H9 (cell line): Measurements from ENCODE around the gene ICAM2. TPM values are rescaled to one million over a fixed set of nuclear protein-coding genes. Genes with fewer than 3 reads are reported as not detected.
A peak's percentile ranks its signal among the peaks of the same experiment; 100 is the strongest.

ENCODE experiments used
- DNase-seq: peaks from one replicate; pipeline ENCODE4 v3.0.0-alpha.2; 2017
- H2AFZ ChIP-seq: one replicate; pipeline ENCODE4 v1.6.1; 2013; ENCODE audit warnings: mild to moderate bottlenecking, low read length, control low read depth, moderate library complexity
- H2AK5ac ChIP-seq: 2 replicates; pipeline ENCODE4 v1.6.1; 2013; ENCODE audit warnings: low read length, control low read depth, mixed read lengths; ENCODE audit not compliant: insufficient read length
- H2BK120ac ChIP-seq: one replicate; pipeline ENCODE4 v1.6.1; 2013; ENCODE audit warnings: low read depth, mild to moderate bottlenecking, low read length, control low read depth, inconsistent platforms; ENCODE audit not compliant: poor library complexity, severe bottlenecking
- H2BK12ac ChIP-seq: 2 replicates; pipeline ENCODE4 v1.6.1; 2013; ENCODE audit warnings: low read length, control low read depth, mixed read lengths, low read depth; ENCODE audit not compliant: insufficient read length
- H2BK15ac ChIP-seq: 2 replicates; pipeline ENCODE4 v1.6.1; 2013; ENCODE audit warnings: low read depth, low read length, control low read depth
- H2BK20ac ChIP-seq: one replicate; pipeline ENCODE4 v1.6.1; 2013; ENCODE audit warnings: low read depth, mild to moderate bottlenecking, low read length, control low read depth, inconsistent platforms; ENCODE audit not compliant: poor library complexity, severe bottlenecking
- H2BK5ac ChIP-seq: 2 replicates; pipeline ENCODE4 v1.6.1; 2013; ENCODE audit warnings: low read length, control low read depth, mixed read lengths; ENCODE audit not compliant: insufficient read length
- H3K14ac ChIP-seq: 2 replicates; pipeline ENCODE4 v1.6.1; 2013; ENCODE audit warnings: low read length, control low read depth; ENCODE audit not compliant: insufficient read depth
- H3K18ac ChIP-seq: 2 replicates; pipeline ENCODE4 v1.6.1; 2013; ENCODE audit warnings: low read depth, mild to moderate bottlenecking, mixed read lengths, low read length, control low read depth; ENCODE audit not compliant: insufficient read length
- H3K23ac ChIP-seq: 2 replicates; pipeline ENCODE4 v1.6.1; 2013; ENCODE audit warnings: low read length, control low read depth, mixed read lengths, low read depth; ENCODE audit not compliant: insufficient read length
- H3K23me2 ChIP-seq: 2 replicates; pipeline ENCODE4 v1.6.1; 2013; ENCODE audit warnings: low read depth, mild to moderate bottlenecking, mixed read lengths, low read length, control low read depth; ENCODE audit not compliant: insufficient read length, poor library complexity, severe bottlenecking
- H3K27ac ChIP-seq: 2 replicates; pipeline ENCODE4 v1.5.1; 2013; ENCODE audit warnings: low read length, control low read depth, mixed read lengths, low read depth; ENCODE audit not compliant: insufficient read length
- H3K27me3 ChIP-seq: 2 replicates; pipeline ENCODE4 v1.6.1; 2013; ENCODE audit warnings: low read length, control low read depth, inconsistent platforms; ENCODE audit not compliant: insufficient read depth
- H3K4ac ChIP-seq: 2 replicates; pipeline ENCODE4 v1.6.1; 2013; ENCODE audit warnings: low read depth, mild to moderate bottlenecking, control low read depth, inconsistent platforms, low read length, moderate library complexity
- H3K4me1 ChIP-seq: 2 replicates; pipeline ENCODE4 v1.6.1; 2013; ENCODE audit warnings: low read length, control low read depth, inconsistent platforms; ENCODE audit not compliant: insufficient read depth
- H3K4me2 ChIP-seq: 2 replicates; pipeline ENCODE4 v1.6.1; 2013; ENCODE audit warnings: low read length, control low read depth, mixed read lengths; ENCODE audit not compliant: insufficient read length, insufficient read depth
- H3K56ac ChIP-seq: 2 replicates; pipeline ENCODE4 v1.6.1; 2013; ENCODE audit warnings: low read depth, mild to moderate bottlenecking, mixed read lengths, low read length, control low read depth; ENCODE audit not compliant: insufficient read length
- H3K79me1 ChIP-seq: 2 replicates; pipeline ENCODE4 v1.6.1; 2013; ENCODE audit warnings: low read depth, mild to moderate bottlenecking, moderate library complexity, low read length, control low read depth, inconsistent platforms; ENCODE audit not compliant: insufficient read depth, poor library complexity, severe bottlenecking
- H3K79me2 ChIP-seq: 2 replicates; pipeline ENCODE4 v1.6.1; 2013; ENCODE audit warnings: low read length, control low read depth, inconsistent platforms; ENCODE audit not compliant: insufficient read depth
- H3K9ac ChIP-seq: 2 replicates; pipeline ENCODE4 v1.6.1; 2013; ENCODE audit warnings: low read length, control low read depth, mixed read lengths; ENCODE audit not compliant: insufficient read length; ENCODE audit errors: extremely low read depth
- H3K9me3 ChIP-seq: one replicate; pipeline ENCODE4 v1.6.1; 2013; ENCODE audit warnings: low read depth, low read length, inconsistent platforms; ENCODE audit not compliant: control insufficient read depth
- H3T11ph ChIP-seq: one replicate; pipeline ENCODE4 v1.6.1; 2013; ENCODE audit warnings: mild to moderate bottlenecking, low read length, control low read depth, inconsistent platforms
- H4K20me1 ChIP-seq: one replicate; pipeline ENCODE4 v1.6.1; 2013; ENCODE audit not compliant: control insufficient read depth, insufficient read length, insufficient read depth
- H4K5ac ChIP-seq: 2 replicates; pipeline ENCODE4 v1.6.1; 2013; ENCODE audit warnings: low read depth, mild to moderate bottlenecking, mixed read lengths, low read length, control low read depth; ENCODE audit not compliant: insufficient read length
- H4K8ac ChIP-seq: replicated peaks from 2 replicates; pipeline ENCODE4 v1.6.1; 2013; ENCODE audit warnings: low read length, control low read depth, mixed read lengths, low read depth; ENCODE audit not compliant: insufficient read length
- H4K91ac ChIP-seq: 2 replicates; pipeline ENCODE4 v1.6.1; 2013; ENCODE audit warnings: low read depth, mild to moderate bottlenecking, moderate library complexity, mixed read lengths, low read length, control low read depth; ENCODE audit not compliant: insufficient read length
- H3K27ac Mint-ChIP-seq, 3 experiments: 2 replicates in 2 of 3; 3 replicates in 1 of 3; pipeline ENCODE4 v1.8.0; 2020 to 2021; ENCODE audit warnings: mixed read lengths in 3 of 3, mild to moderate bottlenecking in 1 of 3, moderate library complexity in 1 of 3
- H3K27me3 Mint-ChIP-seq: 2 replicates; pipeline ENCODE4 v1.8.0; 2021; ENCODE audit warnings: low read depth, mild to moderate bottlenecking, moderate library complexity, mixed read lengths
- H3K36me3 Mint-ChIP-seq, 3 experiments: 2 replicates in 2 of 3; 3 replicates in 1 of 3; pipeline ENCODE4 v1.8.0; 2020 to 2021; ENCODE audit warnings: low read depth in 3 of 3, mixed read lengths in 3 of 3; ENCODE audit not compliant: insufficient read depth in 1 of 3
- H3K4me1 Mint-ChIP-seq, 2 experiments: 2 replicates each; pipeline ENCODE4 v1.8.0; 2020; ENCODE audit warnings: mixed read lengths in 2 of 2
- H3K4me3 Mint-ChIP-seq, 2 experiments: 2 replicates in 1 of 2; 3 replicates in 1 of 2; pipeline ENCODE4 v1.8.0; 2020 to 2021; ENCODE audit warnings: mild to moderate bottlenecking in 2 of 2, mixed read lengths in 2 of 2, moderate library complexity in 1 of 2
- H3K9me3 Mint-ChIP-seq, 2 experiments: 2 replicates in 1 of 2; 3 replicates in 1 of 2; pipeline ENCODE4 v1.8.0; 2020; ENCODE audit warnings: mild to moderate bottlenecking in 2 of 2, mixed read lengths in 2 of 2, moderate library complexity in 1 of 2
- WGBS: extraction: QIAGEN DNeasy Blood & Tissue Kit; methylation state at CpG from one replicate; pipeline ENCODE4 v1.1.7; 2013; ENCODE audit warnings: missing lambda C conversion rate, low lambda C conversion rate, mixed read lengths; ENCODE audit not compliant: insufficient read length; ENCODE audit errors: extremely low coverage; 5-methylcytosine and 5-hydroxymethylcytosine counted together
- total RNA-seq: library from RNA; stranded (reverse); gene quantifications from 2 replicates; pipeline ENCODE4 v1.2.1, GENCODE V29; 2021
- TF ChIP-seq, protein P1 (sequence below): fragments of 200-600 bp; sonication (generic); conservative IDR thresholded peaks from 3 replicates; pipeline ENCODE4 v1.8.0; 2021; ENCODE audit warnings: antibody characterized with exemption, mild to moderate bottlenecking

The ICAM2 gene
- total RNA-seq, 1 experiment from 2014 or later, result 0.28 TPM

DNA sequence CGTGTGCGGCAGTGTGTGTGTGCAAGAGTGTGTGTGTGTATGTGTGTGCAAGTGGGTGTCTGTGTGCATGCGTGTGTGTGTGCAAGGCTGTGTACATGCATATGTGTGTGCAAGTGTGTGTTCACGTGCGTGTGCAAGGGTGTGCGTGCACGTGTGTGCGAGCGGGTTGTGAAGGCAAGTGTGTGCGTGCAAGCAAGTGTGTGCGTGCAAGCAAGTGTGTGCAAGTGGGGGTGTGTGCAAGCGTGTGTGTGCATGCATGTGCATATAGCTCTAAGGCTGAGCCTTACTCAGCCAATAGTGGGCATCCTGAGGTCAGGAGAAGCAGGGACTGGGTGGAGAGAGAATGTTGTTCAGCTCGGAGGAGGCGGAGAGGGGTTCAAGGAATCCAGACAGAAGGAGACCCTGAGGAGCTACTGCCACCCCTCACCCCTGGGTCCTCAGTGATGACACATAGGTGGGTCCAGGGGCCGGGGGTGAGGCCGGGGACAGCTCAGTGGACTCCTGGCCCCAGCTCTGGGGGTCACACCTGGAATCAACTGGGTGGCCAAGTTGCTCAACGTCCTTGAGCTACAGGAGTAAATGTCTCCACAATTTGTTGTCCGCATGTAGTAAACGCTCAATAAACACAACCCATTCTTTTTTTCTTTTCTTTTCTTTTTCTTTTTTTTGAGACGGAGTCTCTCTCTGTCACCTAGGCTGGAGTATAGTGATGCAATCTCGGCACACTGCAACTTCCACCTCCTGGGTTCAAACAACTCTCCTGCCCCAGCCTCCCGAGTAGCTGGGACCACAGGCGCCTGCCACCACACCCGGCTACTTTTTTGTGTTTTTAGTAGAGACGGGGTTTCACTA is 20.5 kb downstream of the ICAM2 start:
- Histone ChIP-seq H3K4me1 (0 out of 2 replicates have a peak, but pooled peaks cover 3% of the 10 kb centered on the region), H4K8ac (no peak overlapping the region), H3K79me2 (no peaks in the 10 kb centered on the region), H3T11ph (no peak overlapping the region), H3K27me3 (peaks cover 6% of the 10 kb centered on the region; the same call in 1 of the 2 replicates), H2BK15ac (no peak overlapping the region), H2BK120ac (no peak overlapping the region), H3K56ac (no peak overlapping the region), H3K9ac (no peak overlapping the region), H3K4me2 (no peak overlapping the region), H3K23ac (no peak overlapping the region), H2BK12ac (no peak overlapping the region), H3K18ac (no peak overlapping the region), H3K14ac (no peak overlapping the region), H2BK5ac (no peak overlapping the region), H4K20me1 (no peaks in the 10 kb centered on the region), H4K91ac (no peak overlapping the region), H2AK5ac (no peak overlapping the region), H4K5ac (no peak overlapping the region), H2BK20ac (no peak overlapping the region), H3K79me1 (no peaks in the 10 kb centered on the region), H2AFZ (no peak overlapping the region), H3K27ac (no peak overlapping the region), H3K4ac (no peak overlapping the region), H3K9me3 (no peaks in the 10 kb centered on the region), H3K23me2 (peaks cover 11% of the 10 kb centered on the region)
- peak; percentile 25 for DNase-seq
- Mint-ChIP-seq H3K27me3 (peaks cover 50% of the 10 kb centered on the region), H3K9me3 (no peaks in the 10 kb centered on the region; a peak in 1 of 5 replicates), H3K27ac (no peak overlapping the region), H3K4me3 (peak overlapping the region; percentile 87 to 91), H3K36me3 (0 out of 7 replicates have a peak, but pooled peaks cover 0 to 2% (median 0%) of the 10 kb centered on the region in 3 experiments), H3K4me1 (peaks cover 3 to 15% of the 10 kb centered on the region in 2 experiments)
- TF ChIP-seq, protein P1, sequence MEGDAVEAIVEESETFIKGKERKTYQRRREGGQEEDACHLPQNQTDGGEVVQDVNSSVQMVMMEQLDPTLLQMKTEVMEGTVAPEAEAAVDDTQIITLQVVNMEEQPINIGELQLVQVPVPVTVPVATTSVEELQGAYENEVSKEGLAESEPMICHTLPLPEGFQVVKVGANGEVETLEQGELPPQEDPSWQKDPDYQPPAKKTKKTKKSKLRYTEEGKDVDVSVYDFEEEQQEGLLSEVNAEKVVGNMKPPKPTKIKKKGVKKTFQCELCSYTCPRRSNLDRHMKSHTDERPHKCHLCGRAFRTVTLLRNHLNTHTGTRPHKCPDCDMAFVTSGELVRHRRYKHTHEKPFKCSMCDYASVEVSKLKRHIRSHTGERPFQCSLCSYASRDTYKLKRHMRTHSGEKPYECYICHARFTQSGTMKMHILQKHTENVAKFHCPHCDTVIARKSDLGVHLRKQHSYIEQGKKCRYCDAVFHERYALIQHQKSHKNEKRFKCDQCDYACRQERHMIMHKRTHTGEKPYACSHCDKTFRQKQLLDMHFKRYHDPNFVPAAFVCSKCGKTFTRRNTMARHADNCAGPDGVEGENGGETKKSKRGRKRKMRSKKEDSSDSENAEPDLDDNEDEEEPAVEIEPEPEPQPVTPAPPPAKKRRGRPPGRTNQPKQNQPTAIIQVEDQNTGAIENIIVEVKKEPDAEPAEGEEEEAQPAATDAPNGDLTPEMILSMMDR, result no peak
- no CpG with 5 or more reads among the region's 25 CpGs for WGBS
